Right renal pelvis (tissue), 4 donors: ENCODE data around the gene AXL. TPM values are rescaled to one million over a fixed set of nuclear protein-coding genes. Genes with fewer than 3 reads are reported as not detected.
"Not testable (repeated sequence)": the region's sequence is repeated elsewhere in the genome, so short reads cannot be mapped to it uniquely, and the experiment has no call there.

ENCODE experiments used
- DNase-seq, 4 donors: peaks; one replicate each; pipeline ENCODE4 v3.0.0-alpha.2; 2013; ENCODE audit warnings: low read depth in 4 of 4, low spot score in 3 of 4, missing footprints in 1 of 4
- polyA plus RNA-seq, 4 donors: library from polyadenylated mRNA; unstranded; fragments of 120-200 nt; gene quantifications; one replicate each; pipeline ENCODE4 v1.2.1, GENCODE V29; 2013; ENCODE audit not compliant: insufficient read length in 4 of 4

Gene AXL
- polyA plus RNA-seq, 4 donors: 30.9 to 34.9 (median 32.5) TPM

DNA sequence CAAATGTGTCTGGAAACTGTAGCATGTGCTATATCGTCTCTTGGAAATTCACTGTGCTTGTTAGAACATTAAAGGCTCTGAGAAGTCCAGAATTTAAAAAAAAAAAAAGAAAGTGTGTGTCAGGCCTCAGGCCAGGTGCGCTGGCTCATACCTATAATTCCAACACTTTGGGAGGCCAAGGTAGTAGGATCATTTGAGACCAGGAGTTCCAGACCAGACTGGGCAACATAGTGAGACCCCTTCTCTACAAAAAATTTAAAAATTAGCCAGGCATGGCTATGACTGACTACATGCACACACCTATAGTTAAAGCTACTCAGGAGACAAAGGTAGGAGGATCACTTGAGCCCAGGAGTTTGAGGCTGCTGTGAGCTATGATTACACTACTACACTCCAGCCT is 50.0 kb downstream of the AXL start:
- no peak for DNase-seq

DNA sequence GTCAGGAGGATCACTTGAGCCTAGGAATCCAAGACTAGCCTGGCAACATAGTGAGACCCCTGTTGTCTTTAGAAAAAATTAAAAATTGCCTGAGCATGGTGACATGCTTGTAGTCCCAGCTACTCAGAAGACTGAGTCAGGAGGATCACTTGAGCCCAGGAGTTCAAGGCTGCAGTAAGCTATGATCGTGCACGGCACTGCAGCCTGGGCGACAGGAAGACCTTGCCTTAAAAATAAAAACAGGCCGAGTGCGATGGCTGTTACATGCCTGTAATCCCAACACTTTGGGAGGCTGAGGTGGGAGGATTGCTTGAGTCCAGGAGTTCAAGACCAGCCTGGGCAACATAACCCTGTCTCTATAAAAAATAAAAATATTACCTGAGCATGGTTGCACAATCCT is 50.5 kb downstream of the AXL start:
- no peak for DNase-seq

DNA sequence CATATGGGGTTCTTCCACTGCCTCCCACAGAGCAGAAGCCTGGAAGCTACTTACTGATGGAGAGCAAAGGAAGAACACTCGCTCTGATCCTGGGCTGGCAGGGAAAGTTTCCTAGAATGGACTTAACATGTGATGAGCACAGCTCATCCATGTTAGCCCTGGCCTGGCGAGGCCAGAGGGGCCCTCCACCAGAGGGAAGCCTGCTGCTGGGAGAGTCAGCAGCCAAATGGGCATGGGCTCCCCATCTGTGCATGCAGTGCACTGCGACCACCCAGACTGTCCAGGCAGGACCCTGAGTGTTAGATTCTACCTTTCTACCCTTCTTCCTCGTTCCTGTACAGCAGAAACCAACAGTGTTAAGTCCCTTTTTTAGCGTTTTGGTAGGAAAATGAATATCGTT is 54.1 kb downstream of the AXL start:
- DNase-seq: no peak

DNA sequence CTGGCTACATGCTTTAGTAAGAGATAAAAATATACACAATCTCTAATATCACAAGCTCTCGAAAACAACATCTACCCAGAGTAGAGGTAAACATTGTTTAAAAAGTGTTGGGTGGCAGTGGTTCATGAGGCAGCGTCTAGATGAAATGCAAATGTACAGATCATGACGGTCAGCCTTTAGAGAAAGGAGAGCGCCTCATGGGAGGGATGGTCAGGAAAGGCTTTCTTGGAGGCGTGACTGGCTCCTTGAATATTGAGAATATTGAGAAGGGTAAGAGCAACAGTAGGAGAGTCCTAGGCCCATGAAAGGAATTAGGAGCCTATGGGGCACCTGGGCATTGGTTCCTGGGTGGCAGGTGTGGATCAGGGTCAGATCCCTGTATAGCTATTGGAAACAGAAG is 55.8 kb downstream of the AXL start:
- no peak for DNase-seq

DNA sequence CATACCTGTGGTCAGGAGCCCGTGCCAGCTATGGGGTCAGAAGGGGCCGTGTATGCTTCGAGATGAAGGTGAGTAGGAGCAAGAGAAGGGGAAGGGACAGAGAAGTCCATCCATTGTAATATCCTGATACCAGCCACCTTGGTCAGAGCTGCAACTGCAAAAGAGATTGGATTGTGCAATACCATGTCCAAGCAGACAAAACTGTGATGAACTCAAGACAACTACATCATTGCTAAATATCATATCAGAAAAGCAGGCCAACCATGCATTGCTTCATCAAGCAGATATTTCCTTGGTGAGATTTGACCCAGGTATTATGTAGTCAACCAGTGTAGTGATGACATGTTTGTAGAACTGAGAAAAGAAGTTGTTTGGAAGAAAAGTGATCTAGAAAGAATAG is 57.2 kb downstream of the AXL start:
- DNase-seq: no peak

DNA sequence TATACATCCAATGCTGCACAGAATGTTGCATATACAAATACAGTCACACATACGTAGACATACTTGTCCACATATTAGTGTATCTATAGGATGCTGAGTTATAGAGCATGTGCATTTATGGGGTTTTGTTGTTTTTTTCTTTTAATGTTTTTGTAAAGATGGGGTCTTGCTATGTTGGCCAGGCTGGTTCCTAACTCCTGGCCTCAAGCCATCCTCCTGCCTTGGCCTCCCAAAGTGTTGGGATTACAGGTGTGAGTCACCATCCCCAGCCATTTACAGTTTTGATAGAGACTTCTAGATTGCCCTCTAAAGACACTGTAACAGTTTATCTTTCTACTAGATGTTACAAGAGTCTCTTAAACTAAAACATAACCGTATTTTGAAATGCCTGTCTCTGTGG is 59.5 kb downstream of the AXL start:
- no peak for DNase-seq

DNA sequence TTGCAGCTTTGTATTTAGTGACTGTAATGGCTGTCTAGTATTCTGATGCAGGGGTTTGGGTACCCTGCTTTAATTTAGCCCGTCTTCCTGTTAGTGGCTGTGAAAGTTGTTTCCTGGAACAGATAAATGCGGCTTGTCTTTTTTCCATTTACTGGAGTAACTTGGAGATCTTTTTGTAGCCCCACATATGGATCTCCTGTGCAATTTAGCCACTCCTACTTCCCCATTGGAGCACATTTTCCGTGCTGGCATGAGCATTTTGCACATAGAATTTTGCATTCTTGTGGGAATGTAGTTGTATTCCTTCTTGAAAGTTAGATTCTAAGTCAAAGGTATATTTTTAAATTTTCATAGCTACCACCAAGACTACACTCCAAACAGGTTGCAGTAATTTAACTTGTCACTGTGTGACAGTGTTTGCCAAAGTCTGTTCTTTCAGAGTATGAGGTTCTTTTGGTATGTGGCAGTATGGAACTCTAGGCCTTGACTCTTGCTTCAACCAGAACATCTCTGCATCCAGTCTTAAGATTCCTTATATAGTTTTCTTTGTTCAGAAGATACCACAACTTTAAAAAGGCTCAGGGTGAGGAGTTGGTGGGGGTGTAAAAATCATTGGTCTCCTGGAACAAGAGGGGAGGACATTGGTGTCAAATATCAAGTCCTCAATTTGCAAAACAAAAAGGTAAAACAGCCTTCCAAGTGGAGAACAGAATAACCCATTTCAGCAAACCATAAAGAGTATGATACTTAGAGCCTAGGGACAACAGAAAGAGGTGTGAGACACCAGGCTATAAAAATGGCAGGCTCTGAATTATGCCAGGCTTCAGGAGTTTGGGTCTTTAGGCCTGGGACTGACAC is 69.9 kb downstream of the AXL start:
- no peak for DNase-seq

DNA sequence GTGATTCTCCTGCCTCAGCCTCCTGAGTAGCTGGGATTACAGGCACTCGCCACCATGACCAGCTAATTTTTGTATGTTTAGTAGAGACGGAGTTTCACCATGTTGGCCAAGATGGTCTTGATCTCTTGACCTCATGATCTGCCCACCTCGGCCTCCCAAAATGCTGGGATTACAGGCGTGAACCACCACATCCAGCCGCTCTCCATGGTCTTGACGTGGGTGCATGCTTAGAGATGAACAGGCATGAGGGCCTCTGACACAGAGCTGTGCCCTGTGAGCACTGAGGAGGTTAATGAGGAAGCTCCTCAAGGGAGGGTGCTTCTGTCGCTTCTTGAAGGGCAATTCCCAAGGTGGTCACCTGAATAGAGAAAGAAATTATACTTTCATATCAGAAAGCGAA is 70.8 kb downstream of the AXL start:
- DNase-seq: not testable (repeated sequence)

DNA sequence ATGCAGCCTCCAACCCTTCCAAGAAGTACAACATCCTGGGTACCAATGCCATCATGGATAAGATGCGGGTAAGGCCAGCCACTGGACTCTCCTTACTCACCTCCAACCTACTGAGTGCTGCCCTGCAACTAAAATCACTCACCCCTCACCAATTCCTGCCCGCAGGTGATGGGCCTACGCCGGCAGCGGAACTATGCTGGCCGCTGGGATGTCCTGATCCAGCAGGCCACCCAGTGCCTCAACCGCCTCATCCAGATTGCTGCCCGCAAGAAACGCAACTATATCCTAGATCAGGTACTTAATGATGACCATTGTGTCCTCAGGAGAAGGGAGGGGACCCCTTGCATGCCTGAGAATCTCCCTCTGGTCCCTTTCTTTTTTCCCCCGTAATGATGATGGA is 75.4 kb downstream of the AXL start:
- DNase-seq: no peak

DNA sequence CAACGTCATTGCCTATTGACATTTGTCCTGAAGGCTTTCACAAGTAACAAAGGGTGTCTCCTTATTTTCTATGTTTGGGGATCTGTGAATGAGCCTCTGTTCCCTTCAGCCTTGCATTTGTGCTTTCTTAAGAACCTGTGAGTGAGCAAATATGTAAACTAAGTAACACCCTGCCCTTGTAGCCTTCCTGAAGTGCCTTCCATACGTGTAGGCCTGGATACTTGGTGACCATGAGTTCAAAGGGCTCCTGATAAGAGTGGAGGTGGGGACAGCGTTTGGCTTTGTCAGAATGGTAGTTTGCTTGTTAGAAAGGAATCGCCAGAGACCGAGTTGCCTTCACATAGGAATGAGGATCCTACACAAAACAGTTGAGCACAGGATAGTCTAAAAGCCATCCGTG is 76.5 kb downstream of the AXL start:
- no peak for DNase-seq

DNA sequence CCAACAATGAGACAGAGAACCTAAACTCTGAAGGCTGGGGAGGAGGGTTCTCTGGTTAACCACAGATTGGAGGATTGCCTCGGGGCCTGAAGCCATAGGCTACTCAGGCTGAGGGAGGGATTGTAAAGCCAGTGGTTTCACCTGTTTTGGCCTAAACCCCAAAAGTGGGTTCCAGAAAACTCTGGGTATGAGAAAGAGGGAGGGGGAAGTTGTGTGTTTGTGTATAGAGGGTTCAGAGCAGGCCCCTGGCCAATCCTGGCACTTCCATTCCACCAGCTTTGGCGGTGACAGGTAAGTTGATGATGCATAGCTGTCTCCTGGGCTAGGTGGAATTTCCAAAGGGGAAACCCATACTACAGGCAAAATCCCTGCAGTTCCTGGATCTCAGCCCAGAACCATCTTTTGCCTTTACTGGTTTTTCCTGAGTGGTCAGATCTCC is 77.4 kb downstream of the AXL start:
- no peak for DNase-seq

DNA sequence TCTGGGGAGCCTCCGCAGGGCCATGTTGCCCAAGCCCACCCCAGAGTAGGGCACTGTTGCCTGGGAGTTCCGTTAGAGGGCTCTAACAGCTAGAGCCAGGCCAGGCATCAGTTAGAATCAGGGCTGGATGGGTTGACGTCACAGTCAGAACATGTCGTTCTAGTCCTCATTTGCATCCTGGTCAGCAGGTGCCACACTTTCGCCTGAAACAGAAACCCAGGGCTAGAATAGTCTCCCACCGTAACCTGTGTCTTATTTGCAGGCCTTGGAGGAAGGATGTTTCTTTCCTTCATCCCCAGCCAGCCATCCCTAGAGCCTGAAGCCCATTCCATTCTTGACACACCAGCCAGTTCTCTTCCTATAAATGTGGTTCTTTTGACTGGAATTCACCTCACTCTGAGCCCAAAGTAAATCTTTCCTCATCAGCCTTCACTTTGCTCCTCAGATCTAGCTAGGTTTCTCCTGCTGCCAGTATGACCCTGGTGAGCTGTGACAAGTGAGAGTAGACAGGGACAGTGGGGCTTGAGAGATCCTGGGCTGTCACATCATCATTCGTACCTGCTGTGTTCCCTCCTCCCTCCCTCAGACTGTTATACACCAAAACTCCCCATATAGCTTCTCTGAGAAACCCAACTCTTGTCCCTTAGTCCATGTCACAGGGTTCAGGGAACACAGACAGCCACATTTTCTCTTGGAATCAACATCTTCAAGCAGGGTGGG is 78.8 kb downstream of the AXL start:
- DNase-seq: no peak

DNA sequence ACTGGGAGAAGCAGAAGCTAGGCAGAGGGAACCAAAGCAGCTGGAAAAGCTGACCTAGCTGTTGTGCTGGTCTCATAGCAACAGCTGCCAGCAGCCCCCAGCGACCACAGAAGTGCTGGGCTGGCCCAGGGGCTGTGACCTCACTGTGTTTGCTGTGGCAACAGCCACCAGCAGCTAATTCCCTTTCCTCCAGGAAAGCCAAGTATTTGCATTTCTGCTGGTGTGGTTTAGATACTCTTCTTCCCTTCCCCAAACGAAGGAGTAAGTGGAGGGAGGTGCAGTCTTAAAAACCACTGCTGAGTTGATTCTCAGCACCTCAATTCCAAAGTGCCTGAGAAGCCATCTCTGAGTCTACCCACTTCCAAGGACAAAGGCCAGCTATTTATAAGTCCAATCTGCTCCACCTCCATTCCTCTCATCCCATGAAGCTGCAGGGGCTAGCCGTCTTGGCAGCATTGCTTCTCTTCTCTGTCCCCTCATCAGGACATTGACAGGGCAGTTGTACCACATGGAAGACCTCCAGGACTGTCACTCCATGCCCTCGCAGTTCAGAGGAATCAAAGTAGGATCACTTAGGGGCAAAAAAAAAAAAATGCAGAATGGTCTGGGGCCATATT is 79.4 kb downstream of the AXL start:
- no peak for DNase-seq

DNA sequence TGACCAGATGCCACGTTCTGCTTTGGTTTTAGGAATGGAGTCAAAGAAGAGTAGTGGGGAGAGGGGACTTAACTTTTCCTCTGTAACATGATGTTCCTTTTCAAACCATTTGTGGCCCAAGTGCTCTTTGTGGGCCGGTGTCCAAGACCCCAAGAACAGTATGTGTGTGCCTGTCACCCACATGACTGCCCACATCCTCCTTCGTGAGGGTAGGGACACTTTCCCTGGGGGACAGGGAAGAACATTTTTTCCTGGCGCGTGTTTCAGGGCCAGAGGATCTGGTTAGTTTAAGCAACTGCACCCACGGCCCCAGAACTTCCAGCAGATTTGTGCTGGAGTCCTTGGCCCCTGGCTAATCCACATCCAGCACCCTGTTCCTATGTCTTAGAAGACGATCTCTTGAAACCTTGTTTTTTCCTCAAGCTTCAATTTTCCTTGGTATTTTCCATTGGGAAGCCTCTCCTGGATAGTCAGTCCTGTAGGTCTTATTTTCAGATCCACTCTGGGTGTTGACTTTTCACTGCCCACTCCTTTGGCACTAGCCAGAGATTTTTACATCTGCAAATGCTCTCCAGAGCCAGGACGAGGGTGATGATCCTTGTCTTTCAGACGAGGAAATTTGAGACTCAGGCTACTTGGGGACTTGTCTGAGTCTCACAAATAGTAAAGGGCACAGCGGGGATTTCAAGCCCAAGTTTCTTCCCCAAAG is 80.2 kb downstream of the AXL start:
- no peak for DNase-seq

DNA sequence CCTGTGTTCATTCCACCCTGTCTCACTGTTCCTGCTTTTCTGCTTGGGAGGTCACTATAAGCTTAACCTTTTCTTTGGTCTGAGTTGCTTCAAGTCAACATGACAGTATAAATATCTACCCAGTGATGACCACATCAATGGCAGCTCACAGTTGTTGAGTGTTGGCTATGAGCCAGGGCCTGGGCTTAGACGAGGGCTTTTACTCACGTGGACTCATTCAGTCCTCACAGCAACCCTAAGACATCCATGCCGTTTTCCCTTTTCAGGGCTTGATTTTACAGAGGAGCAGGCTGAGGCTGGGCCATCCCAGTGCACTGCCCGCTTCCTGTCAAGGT is 80.7 kb downstream of the AXL start:
- DNase-seq: no peak

DNA sequence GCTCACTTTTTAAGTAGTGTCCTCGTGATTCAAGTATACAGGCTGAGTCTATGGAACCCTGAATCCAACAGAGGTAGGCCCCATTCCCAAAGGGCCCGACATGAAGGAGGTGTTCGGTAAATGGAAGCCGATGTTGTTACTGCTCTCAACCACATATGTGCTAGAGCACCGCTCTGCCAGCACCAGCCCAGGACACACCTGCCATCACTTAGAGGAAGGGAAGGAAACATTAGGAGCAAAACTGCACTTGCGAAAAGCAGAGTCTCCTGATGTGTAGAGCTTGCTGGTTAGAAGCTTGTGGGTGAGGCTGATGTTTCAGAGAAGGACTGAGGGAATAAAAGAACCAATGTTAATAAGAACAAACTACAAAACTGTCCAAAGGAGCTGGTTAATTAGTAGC is 81.5 kb downstream of the AXL start:
- no peak for DNase-seq

DNA sequence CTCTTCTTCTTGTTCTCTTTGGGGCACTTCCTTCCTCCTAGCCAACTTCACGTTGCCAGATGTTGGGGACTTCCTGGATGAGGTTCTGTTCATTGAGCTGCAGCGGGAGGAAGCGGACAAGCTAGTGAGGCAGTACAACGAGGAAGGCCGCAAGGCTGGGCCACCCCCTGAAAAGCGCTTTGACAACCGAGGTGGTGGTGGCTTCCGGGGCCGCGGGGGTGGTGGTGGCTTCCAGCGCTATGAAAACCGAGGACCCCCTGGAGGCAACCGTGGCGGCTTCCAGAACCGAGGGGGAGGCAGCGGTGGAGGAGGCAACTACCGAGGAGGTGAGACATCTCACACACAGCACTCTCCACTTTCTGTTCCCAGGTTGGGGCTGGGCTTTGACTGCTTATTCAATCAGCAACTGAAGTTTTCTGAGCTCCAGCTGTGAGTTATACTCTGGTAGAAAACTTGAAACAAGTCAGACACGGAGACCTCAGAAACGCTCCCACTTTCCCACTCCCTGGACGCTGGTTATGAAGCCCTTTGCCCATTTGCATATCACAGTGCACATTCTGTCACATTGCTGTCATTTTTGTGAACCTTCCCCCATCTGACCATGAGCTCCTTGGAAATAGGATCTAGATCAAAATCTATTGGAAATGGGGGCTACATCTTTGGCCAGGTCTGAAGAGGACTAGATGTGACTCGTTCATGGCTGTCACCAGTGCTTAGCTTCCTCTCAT is 83.8 kb downstream of the AXL start:
- no peak for DNase-seq

DNA sequence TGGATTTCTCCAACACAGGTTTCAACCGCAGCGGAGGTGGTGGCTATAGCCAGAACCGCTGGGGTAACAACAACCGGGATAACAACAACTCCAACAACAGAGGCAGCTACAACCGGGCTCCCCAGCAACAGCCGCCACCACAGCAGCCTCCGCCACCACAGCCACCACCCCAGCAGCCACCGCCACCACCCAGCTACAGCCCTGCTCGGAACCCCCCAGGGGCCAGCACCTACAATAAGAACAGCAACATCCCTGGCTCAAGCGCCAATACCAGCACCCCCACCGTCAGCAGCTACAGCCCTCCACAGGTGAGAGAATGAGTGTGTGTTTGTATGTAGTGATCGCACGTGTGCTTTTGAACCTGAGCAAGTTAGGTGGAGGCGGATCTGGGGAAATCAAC is 84.9 kb downstream of the AXL start:
- no peak for DNase-seq

DNA sequence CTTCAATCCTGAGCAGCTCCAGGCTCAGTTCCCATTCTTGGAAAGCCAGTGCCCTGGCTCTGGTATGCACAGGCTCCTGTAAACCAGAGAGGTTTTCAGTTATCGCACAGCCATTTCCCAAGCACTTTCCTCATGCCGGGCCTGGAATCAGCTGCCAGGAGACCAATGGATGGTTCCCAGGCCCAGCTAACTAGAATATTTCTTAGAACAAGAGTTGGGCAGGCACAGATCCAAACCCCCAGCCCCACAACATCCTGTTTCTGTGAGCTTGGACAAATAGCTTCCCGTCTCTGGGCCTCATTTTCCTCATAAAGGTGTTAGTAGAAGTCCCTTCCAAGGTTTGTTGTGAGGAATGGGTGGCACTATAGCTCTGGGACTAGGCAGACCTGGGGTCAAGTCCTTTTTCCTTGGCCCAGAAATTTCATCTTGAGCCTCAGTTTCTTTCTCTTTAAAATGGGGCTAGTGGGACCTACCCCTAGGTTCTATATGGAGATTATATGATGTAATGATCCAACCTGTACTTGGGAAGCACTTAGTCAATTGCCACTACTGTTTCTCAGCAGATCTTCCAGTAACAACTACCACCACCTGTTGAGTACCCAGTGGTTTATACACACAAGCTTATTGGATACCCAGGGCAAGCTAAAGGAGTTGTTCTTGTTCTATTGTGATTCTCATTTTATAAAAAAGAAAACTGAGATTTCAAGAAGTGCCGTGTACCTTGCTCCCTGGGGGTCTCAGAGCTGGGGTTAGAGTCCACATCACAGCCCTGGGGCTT is 85.9 kb downstream of the AXL start:
- DNase-seq: no peak
